Raji (cell line): ENCODE results near the gene RGS3.

Experiments used
- POLR2A ChIP-seq: IDR thresholded peaks from 2 replicates; pipeline ENCODE4 v1.6.1; 2011; ENCODE audit warnings: low read depth, low read length, control low read depth; ENCODE audit not compliant: insufficient read depth

The RGS3 gene

GRCh38 chr9:113463418-113464285 lies at the start of gene RGS3:
RGS3 (plus strand) TSS chr9:113463727; CDS start chr9:113463803, 76 bp downstream.
- no peak for TF ChIP-seq POLR2A

- TF ChIP-seq POLR2A = 0 out of 2 replicates have a peak, but pooled peaks have one; percentile 14
Measured at GRCh38 chr9:113416149-113416721, 47.3 kb upstream of the RGS3 start.

GRCh38 chr9:113417370-113417769 lies 46.2 kb upstream of the RGS3 start:
- no peak for TF ChIP-seq POLR2A

DNA sequence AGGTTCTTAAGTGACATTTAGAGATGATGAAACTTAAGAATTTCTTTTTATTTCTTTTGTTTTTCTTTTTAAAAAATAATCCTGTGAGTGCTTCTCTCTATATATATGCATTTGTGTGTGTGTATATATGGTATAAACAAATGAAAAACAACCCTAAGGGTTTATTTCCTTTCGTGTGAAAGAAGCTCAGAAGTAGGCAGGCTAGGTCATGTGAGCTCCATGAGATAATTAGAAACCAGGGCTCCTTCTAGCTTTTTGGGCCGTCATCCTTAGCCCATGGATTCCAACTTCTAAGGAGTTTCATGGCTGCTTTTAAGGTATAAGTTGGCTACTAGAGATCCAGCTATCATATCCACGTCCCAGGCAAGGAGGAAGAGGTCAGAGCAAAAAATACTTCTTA lies 41.8 kb upstream of the RGS3 start:
- TF ChIP-seq POLR2A = no peak

DNA sequence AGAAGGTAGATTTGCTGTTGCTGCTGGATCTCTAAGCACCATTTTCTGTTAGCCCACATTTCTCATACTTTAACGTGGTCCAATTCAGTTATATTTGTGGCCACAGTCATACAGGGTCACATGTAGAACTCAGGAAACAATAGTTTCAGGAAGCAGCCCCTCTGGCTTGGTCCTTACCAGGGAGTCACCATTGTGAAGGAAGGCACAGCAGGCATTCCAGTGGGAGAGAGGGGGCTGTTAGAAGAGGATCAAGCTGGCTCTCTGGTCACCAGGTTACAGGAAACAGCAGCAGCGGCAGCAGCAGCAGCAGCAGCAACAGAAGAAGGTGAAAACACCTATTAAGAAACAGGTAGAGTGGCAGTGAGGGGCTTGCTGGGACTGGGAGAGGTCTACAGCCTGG lies 38.5 kb upstream of the RGS3 start:
- no peak for TF ChIP-seq POLR2A

GRCh38 chr9:113426701-113427100 lies 36.8 kb upstream of the RGS3 start:
- TF ChIP-seq POLR2A = no peak

DNA sequence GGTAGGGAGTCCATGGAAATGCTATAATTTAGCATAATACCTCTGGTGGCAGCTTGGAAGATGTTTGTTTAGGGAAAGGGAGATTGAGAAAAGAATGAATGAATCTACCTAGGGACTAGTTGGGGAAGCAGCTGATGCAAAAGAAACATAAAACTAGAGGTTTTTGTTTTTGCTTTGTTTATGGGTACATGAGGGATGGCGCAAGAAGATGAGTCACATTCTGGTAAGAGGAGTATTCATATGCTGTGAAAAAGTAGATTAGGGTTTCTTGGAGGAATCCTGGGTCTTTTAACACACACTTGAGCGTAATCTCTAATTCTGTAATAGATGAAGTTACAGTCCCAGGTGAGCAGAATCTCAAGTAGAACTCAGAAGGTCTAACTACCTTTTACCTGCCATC lies 35.9 kb upstream of the RGS3 start:
- no peak for TF ChIP-seq POLR2A

DNA sequence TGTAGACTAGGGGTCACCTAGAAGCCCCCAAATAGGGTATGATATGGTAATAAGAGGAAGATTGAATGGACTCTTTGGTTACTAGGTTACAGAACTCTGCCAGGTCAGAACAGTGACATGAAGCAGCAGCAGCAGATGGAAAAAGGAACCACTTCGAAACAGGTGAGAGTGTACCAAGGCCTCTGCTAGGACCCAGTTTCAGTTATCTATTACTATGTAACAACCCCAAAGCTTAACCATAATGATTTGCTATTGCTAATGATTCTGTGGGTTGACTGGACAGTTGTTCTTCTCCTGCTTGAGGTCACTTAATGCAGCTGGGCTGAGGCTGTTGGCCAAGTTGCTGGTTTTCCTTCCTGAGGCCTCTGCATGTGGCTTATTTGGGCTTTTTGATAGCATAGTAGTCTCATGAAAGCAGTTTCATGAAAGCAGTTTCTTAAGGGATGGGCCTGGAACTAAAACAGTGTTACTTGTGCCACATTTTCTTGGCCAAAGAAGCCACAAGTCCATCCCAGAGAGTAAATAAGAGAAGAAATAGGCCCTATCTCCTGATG lies 35.4 kb upstream of the RGS3 start:
- no peak for TF ChIP-seq POLR2A

DNA sequence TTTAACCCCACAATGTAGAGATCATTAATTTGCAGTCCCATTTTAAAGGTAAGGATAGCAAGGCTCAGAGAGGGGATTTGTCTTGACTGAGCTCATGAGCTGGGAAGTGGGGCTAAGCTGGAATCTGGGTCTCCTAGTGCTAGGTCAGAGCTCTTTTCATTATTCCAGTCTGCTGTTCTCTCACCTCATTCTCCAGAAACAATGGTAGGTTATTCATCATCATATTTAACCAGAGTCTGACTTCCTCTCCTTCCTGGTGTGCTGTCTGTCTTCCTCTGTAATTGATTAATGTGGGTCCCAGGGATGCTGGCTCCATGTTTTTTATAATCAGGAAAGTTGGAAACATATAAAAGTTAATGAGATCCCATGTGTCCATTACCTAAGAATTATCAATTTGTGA lies 32.3 kb upstream of the RGS3 start:
- no peak for TF ChIP-seq POLR2A

- no peak for TF ChIP-seq POLR2A
Measured at GRCh38 chr9:113436728-113437515, 26.6 kb upstream of the RGS3 start.

- TF ChIP-seq POLR2A = no peak
Measured at GRCh38 chr9:113444736-113445135, 18.8 kb upstream of the RGS3 start.

- TF ChIP-seq POLR2A = no peak
Measured at GRCh38 chr9:113446323-113446740, 17.2 kb upstream of the RGS3 start.

DNA sequence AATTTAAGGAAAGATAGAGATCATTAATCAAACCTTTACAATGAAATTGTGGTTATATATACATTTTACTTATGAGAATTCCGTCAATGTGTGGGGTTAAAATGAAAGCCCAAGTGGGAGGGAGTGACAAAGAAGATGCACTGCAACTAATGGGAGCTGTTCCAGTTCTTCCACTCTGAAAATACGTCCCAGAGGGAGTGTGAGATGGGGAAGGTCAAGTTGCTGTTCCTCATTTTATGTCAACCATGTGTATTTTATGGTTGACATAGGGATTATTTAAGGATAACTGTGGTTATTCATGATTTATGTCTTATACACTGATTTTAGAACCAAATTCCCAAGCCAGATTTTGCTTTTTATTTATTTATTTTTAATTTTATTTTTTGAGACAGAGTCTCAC lies 14.2 kb upstream of the RGS3 start:
- no peak for TF ChIP-seq POLR2A

GRCh38 chr9:113452113-113452605 lies 11.4 kb upstream of the RGS3 start:
- TF ChIP-seq POLR2A = no peak
